ENCODE results near the gene HTRA1.

HTRA1 gene

GRCh38 chr10:122494173-122494820 is 32.9 kb downstream of the HTRA1 start:
- no peaks in the 10 kb centered on the region for H3K36me3 Mint-ChIP-seq
- H3K4me1 Mint-ChIP-seq: peaks cover 43% of the 10 kb centered on the region
- no peak overlapping the region for H3K27ac Mint-ChIP-seq
- no peak overlapping the region for H3K4me3 Mint-ChIP-seq
- no peak for DNase-seq (ENCODE audit: low spot score in 2 of 2)
- no peaks in the 10 kb centered on the region for H3K9me3 Mint-ChIP-seq
- ATAC-seq: no peak

- Mint-ChIP-seq H3K27ac (no peak overlapping the region), H3K4me1 (peaks cover 46% of the 10 kb centered on the region), H3K9me3 (no peaks in the 10 kb centered on the region), H3K36me3 (no peaks in the 10 kb centered on the region), H3K4me3 (no peak overlapping the region)
- ATAC-seq (no peak), DNase-seq (ENCODE audit: low spot score in 2 of 2) (no peak)
These were observed 33.5 kb downstream of the HTRA1 start for GRCh38 chr10:122494833-122495232.

GRCh38 chr10:122495406-122496340 is 34.3 kb downstream of the HTRA1 start:
- Mint-ChIP-seq H3K27ac (no peak overlapping the region), H3K36me3 (no peaks in the 10 kb centered on the region), H3K4me3 (no peak overlapping the region), H3K9me3 (no peaks in the 10 kb centered on the region), H3K4me1 (peaks cover 39% of the 10 kb centered on the region)
- ATAC-seq (no peak), DNase-seq (ENCODE audit: low spot score in 2 of 2) (no peak)

GRCh38 chr10:122497241-122497640 is 35.9 kb downstream of the HTRA1 start:
- ATAC-seq: no peak
- Mint-ChIP-seq H3K9me3 (no peaks in the 10 kb centered on the region), H3K27ac (no peak overlapping the region), H3K4me3 (no peak overlapping the region), H3K4me1 (peaks cover 24% of the 10 kb centered on the region), H3K36me3 (no peaks in the 10 kb centered on the region)
- no peak for DNase-seq (ENCODE audit: low spot score in 2 of 2)

- no peak overlapping the region for H3K27ac Mint-ChIP-seq
- no peaks in the 10 kb centered on the region for H3K36me3 Mint-ChIP-seq
- ATAC-seq (no peak), DNase-seq (ENCODE audit: low spot score in 2 of 2) (no peak)
- H3K4me1 Mint-ChIP-seq: peaks cover 24% of the 10 kb centered on the region
- no peaks in the 10 kb centered on the region for H3K9me3 Mint-ChIP-seq
- H3K4me3 Mint-ChIP-seq: no peak overlapping the region
These were observed 37.2 kb downstream of the HTRA1 start for GRCh38 chr10:122498521-122498920.

- Mint-ChIP-seq H3K4me3 (no peak overlapping the region), H3K9me3 (no peaks in the 10 kb centered on the region)
- no peak for ATAC-seq
These were observed 37.7 kb downstream of the HTRA1 start for GRCh38 chr10:122499012-122499411.

GRCh38 chr10:122499491-122499941 is 38.2 kb downstream of the HTRA1 start:
- Mint-ChIP-seq H3K36me3 (no peaks in the 10 kb centered on the region), H3K9me3 (no peaks in the 10 kb centered on the region), H3K4me1 (peaks cover 18% of the 10 kb centered on the region), H3K4me3 (no peak overlapping the region), H3K27ac (no peak overlapping the region)
- DNase-seq (ENCODE audit: low spot score in 2 of 2) (no peak), ATAC-seq (no peak)

More at GRCh38 chr10:122499012-122499411, 37.7 kb downstream of the HTRA1 start:
- Mint-ChIP-seq H3K27ac (no peak overlapping the region), H3K36me3 (no peaks in the 10 kb centered on the region), H3K4me1 (peaks cover 20% of the 10 kb centered on the region)
- no peak for DNase-seq (ENCODE audit: low spot score in 2 of 2)

- peaks cover 18% of the 10 kb centered on the region for H3K4me1 Mint-ChIP-seq
- no peaks in the 10 kb centered on the region for H3K36me3 Mint-ChIP-seq
- H3K4me3 Mint-ChIP-seq: no peak overlapping the region
- ATAC-seq (no peak), DNase-seq (ENCODE audit: low spot score in 2 of 2) (no peak)
- H3K9me3 Mint-ChIP-seq: no peaks in the 10 kb centered on the region
- H3K27ac Mint-ChIP-seq: no peak overlapping the region
These were observed 38.8 kb downstream of the HTRA1 start for GRCh38 chr10:122500194-122500593.

- peaks cover 18% of the 10 kb centered on the region for H3K4me1 Mint-ChIP-seq
These were observed 39.4 kb downstream of the HTRA1 start for GRCh38 chr10:122500726-122501125.

GRCh38 chr10:122503012-122503411 is 41.7 kb downstream of the HTRA1 start:
- H3K4me1 Mint-ChIP-seq: peaks cover 8% of the 10 kb centered on the region
- H3K9me3 Mint-ChIP-seq: no peaks in the 10 kb centered on the region
- H3K27ac Mint-ChIP-seq: no peak overlapping the region
- H3K36me3 Mint-ChIP-seq: no peaks in the 10 kb centered on the region
- ATAC-seq (no peak), DNase-seq (ENCODE audit: low spot score in 2 of 2) (no peak)
- no peak overlapping the region for H3K4me3 Mint-ChIP-seq

More at GRCh38 chr10:122500726-122501125, 39.4 kb downstream of the HTRA1 start:
- DNase-seq (ENCODE audit: low spot score in 2 of 2): no peak
- no peaks in the 10 kb centered on the region for H3K36me3 Mint-ChIP-seq
- no peaks in the 10 kb centered on the region for H3K9me3 Mint-ChIP-seq
- no peak overlapping the region for H3K4me3 Mint-ChIP-seq
- H3K27ac Mint-ChIP-seq: no peak overlapping the region
- no peak for ATAC-seq

- H3K4me3 Mint-ChIP-seq: no peak overlapping the region
- H3K27ac Mint-ChIP-seq: no peak overlapping the region
- H3K36me3 Mint-ChIP-seq: no peaks in the 10 kb centered on the region
- peaks cover 8% of the 10 kb centered on the region for H3K4me1 Mint-ChIP-seq
- ATAC-seq: no peak
- no peak for DNase-seq (ENCODE audit: low spot score in 2 of 2)
- H3K9me3 Mint-ChIP-seq: no peaks in the 10 kb centered on the region
These were observed 42.7 kb downstream of the HTRA1 start for GRCh38 chr10:122503886-122504609.

- H3K27ac Mint-ChIP-seq: no peak overlapping the region
- DNase-seq (ENCODE audit: low spot score in 2 of 2) (no peak), ATAC-seq (no peak)
- H3K9me3 Mint-ChIP-seq: no peaks in the 10 kb centered on the region
- H3K36me3 Mint-ChIP-seq: no peaks in the 10 kb centered on the region
- peaks cover 8% of the 10 kb centered on the region for H3K4me1 Mint-ChIP-seq
- no peak overlapping the region for H3K4me3 Mint-ChIP-seq
These were observed 43.2 kb downstream of the HTRA1 start for GRCh38 chr10:122504610-122504950.

- Mint-ChIP-seq H3K4me1 (peaks cover 8% of the 10 kb centered on the region), H3K4me3 (no peak overlapping the region)
- no peak for ATAC-seq
These were observed 43.7 kb downstream of the HTRA1 start for GRCh38 chr10:122505011-122505410.

GRCh38 chr10:122505885-122506645 is 44.7 kb downstream of the HTRA1 start:
- H3K4me1 Mint-ChIP-seq: peaks cover 8% of the 10 kb centered on the region
- no peak overlapping the region for H3K4me3 Mint-ChIP-seq
- no peaks in the 10 kb centered on the region for H3K9me3 Mint-ChIP-seq
- H3K36me3 Mint-ChIP-seq: no peaks in the 10 kb centered on the region
- no peak for DNase-seq (ENCODE audit: low spot score in 2 of 2)
- no peak for ATAC-seq
- H3K27ac Mint-ChIP-seq: no peak overlapping the region

More at GRCh38 chr10:122505011-122505410, 43.7 kb downstream of the HTRA1 start:
- H3K9me3 Mint-ChIP-seq: no peaks in the 10 kb centered on the region
- no peaks in the 10 kb centered on the region for H3K36me3 Mint-ChIP-seq
- DNase-seq (ENCODE audit: low spot score in 2 of 2): no peak
- H3K27ac Mint-ChIP-seq: no peak overlapping the region

- Mint-ChIP-seq H3K4me3 (no peak overlapping the region), H3K36me3 (no peaks in the 10 kb centered on the region), H3K4me1 (peaks cover 8% of the 10 kb centered on the region), H3K9me3 (no peaks in the 10 kb centered on the region), H3K27ac (no peak overlapping the region)
- DNase-seq (ENCODE audit: low spot score in 2 of 2): no peak
- no peak for ATAC-seq
These were observed 46.3 kb downstream of the HTRA1 start for GRCh38 chr10:122507616-122508015.

Measured in stimulated activated effector memory CD8-positive, alpha-beta T cell treated with anti-CD3 and anti-CD28 coated beads, Interleukin-12 subunit alpha, Interleukin-12 subunit beta, amount 100 ng/mL, for 72 hours (primary cell).